GM19099 (cell line): Measurements from ENCODE around the gene RYR2.

Experiments
- POLR2A ChIP-seq: IDR thresholded peaks from 3 replicates; pipeline ENCODE4 v1.6.1; 2011; ENCODE audit warnings: low read depth; ENCODE audit not compliant: insufficient read length; ENCODE audit errors: extremely low read depth

RYR2 gene

GRCh38 chr1:237791592-237791991 lies 749.6 kb downstream of the RYR2 start:
- no peak for TF ChIP-seq POLR2A

GRCh38 chr1:237792149-237792548 lies 750.2 kb downstream of the RYR2 start:
- TF ChIP-seq POLR2A, result no peak

- TF ChIP-seq POLR2A, result no peak
Measured at GRCh38 chr1:237792726-237793125, 750.7 kb downstream of the RYR2 start.

- no peak for TF ChIP-seq POLR2A
Measured at GRCh38 chr1:237794071-237794470, 752.1 kb downstream of the RYR2 start.

GRCh38 chr1:237795558-237795957 lies 753.6 kb downstream of the RYR2 start:
- no peak for TF ChIP-seq POLR2A

- TF ChIP-seq POLR2A, result no peak
Measured at GRCh38 chr1:237799762-237800474, 757.9 kb downstream of the RYR2 start.

- TF ChIP-seq POLR2A, result no peak
Measured at GRCh38 chr1:237804516-237804915, 762.5 kb downstream of the RYR2 start.

GRCh38 chr1:237809099-237809498 lies 767.1 kb downstream of the RYR2 start:
- TF ChIP-seq POLR2A, result no peak

- TF ChIP-seq POLR2A, result no peak
Measured at GRCh38 chr1:237811633-237812032, 769.6 kb downstream of the RYR2 start.

GRCh38 chr1:237812061-237812460 lies 770.1 kb downstream of the RYR2 start:
- no peak for TF ChIP-seq POLR2A

GRCh38 chr1:237814319-237814924 lies 772.4 kb downstream of the RYR2 start:
- TF ChIP-seq POLR2A, result no peak

GRCh38 chr1:237817277-237817676 lies 775.3 kb downstream of the RYR2 start:
- no peak for TF ChIP-seq POLR2A

GRCh38 chr1:237832858-237833257 lies 790.9 kb downstream of the RYR2 start:
- no peak for TF ChIP-seq POLR2A

- no peak for TF ChIP-seq POLR2A
Measured at GRCh38 chr1:237834048-237834447, 792.1 kb downstream of the RYR2 start.

- TF ChIP-seq POLR2A, result no peak
Measured at GRCh38 chr1:237834461-237834860, 792.5 kb downstream of the RYR2 start.

GRCh38 chr1:237838320-237838719 lies 796.3 kb downstream of the RYR2 start:
- no peak for TF ChIP-seq POLR2A
